ENCODE measurements around the gene RUNX1.

RUNX1 gene

GRCh38 chr21:34916446-34916845 is 132.7 kb downstream of the RUNX1 start:
- DNase-seq (ENCODE audit: low read depth), result peak; percentile 53
- no peak overlapping the region for H3K4me3 ChIP-seq (replicated peaks; ENCODE audit: low read depth, low read length)
- no peak for TF ChIP-seq CTCF (IDR thresholded peaks at IDR 0.05; ENCODE audit: low read length, missing control alignments)

GRCh38 chr21:34915364-34915841 is 133.7 kb downstream of the RUNX1 start:
- DNase-seq (ENCODE audit: low read depth), result peak; percentile 22
- H3K4me3 ChIP-seq (replicated peaks; ENCODE audit: low read depth, low read length), result no peak overlapping the region
- no peak for TF ChIP-seq CTCF (IDR thresholded peaks at IDR 0.05; ENCODE audit: low read length, missing control alignments)

GRCh38 chr21:34914239-34914638 is 134.9 kb downstream of the RUNX1 start:
- TF ChIP-seq CTCF (IDR thresholded peaks at IDR 0.05; ENCODE audit: low read length, missing control alignments), result no peak
- no peak overlapping the region for H3K4me3 ChIP-seq (replicated peaks; ENCODE audit: low read depth, low read length)
- DNase-seq (ENCODE audit: low read depth), result no peak

- no peak for DNase-seq (ENCODE audit: low read depth)
- no peak for TF ChIP-seq CTCF (IDR thresholded peaks at IDR 0.05; ENCODE audit: low read length, missing control alignments)
- H3K4me3 ChIP-seq (replicated peaks; ENCODE audit: low read depth, low read length), result no peak overlapping the region
Observed at GRCh38 chr21:34913811-34914210, 135.3 kb downstream of the RUNX1 start.

- H3K4me3 ChIP-seq (replicated peaks; ENCODE audit: low read depth, low read length), result no peak overlapping the region
- DNase-seq (ENCODE audit: low read depth), result no peak
- TF ChIP-seq CTCF (IDR thresholded peaks at IDR 0.05; ENCODE audit: low read length, missing control alignments), result no peak
Observed at GRCh38 chr21:34912022-34912945, 136.8 kb downstream of the RUNX1 start.

- no peak overlapping the region for H3K4me3 ChIP-seq (replicated peaks; ENCODE audit: low read depth, low read length)
- DNase-seq (ENCODE audit: low read depth), result no peak
- TF ChIP-seq CTCF (IDR thresholded peaks at IDR 0.05; ENCODE audit: low read length, missing control alignments), result no peak
Observed at GRCh38 chr21:34911360-34911759, 137.7 kb downstream of the RUNX1 start.

Measured in fibroblast of pulmonary artery (primary cell).